ENCODE results near the gene CEP250. TPM values are rescaled to one million over a fixed set of nuclear protein-coding genes. Genes with fewer than 3 reads are reported as not detected.

The CEP250 gene, protein sequence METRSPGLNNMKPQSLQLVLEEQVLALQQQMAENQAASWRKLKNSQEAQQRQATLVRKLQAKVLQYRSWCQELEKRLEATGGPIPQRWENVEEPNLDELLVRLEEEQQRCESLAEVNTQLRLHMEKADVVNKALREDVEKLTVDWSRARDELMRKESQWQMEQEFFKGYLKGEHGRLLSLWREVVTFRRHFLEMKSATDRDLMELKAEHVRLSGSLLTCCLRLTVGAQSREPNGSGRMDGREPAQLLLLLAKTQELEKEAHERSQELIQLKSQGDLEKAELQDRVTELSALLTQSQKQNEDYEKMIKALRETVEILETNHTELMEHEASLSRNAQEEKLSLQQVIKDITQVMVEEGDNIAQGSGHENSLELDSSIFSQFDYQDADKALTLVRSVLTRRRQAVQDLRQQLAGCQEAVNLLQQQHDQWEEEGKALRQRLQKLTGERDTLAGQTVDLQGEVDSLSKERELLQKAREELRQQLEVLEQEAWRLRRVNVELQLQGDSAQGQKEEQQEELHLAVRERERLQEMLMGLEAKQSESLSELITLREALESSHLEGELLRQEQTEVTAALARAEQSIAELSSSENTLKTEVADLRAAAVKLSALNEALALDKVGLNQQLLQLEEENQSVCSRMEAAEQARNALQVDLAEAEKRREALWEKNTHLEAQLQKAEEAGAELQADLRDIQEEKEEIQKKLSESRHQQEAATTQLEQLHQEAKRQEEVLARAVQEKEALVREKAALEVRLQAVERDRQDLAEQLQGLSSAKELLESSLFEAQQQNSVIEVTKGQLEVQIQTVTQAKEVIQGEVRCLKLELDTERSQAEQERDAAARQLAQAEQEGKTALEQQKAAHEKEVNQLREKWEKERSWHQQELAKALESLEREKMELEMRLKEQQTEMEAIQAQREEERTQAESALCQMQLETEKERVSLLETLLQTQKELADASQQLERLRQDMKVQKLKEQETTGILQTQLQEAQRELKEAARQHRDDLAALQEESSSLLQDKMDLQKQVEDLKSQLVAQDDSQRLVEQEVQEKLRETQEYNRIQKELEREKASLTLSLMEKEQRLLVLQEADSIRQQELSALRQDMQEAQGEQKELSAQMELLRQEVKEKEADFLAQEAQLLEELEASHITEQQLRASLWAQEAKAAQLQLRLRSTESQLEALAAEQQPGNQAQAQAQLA (N-terminal part only)
- 17.7 TPM for total RNA-seq
- long read RNA-seq, partial matches to known transcripts: 10 of 18 reads
- long read RNA-seq, other reads (novel, unspliced or antisense): 8 of 18 reads

DNA sequence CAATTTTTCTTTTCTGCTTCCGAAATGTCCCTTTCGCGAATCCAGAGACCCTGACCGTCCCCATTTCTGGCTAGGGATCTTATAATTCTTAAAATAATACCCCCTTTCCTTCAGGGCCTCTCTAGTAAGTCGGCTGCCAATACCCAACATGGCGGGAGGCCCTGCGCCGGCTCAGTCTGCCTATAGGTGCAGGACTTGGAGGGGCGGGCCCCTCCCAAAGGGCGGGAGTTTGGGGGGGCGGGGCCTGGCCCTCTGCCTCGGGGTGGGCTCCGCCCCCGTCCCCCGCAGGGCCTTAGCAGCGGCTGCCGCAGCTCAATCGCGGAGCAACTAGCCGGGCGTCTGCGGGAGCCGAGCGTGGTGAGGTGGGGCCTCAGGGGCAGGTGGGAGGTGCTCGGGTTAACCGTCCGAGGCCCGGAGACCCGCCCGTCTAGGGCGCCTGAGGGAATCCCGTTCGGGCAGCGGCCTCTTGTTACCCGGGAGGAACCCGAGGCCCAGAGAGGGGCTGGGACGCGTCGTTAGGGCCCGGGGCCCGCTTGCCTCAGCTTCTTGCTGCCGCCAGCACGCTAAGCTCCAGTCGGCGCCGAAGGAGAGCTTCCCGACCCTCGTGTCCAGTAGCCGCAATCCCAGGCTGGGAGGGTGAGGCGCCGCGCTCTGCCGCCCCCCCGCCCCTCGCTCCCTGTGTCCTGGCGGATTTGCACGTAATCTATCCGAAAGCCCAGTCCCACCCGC is at the start of gene CEP250:
CEP250 (plus strand) TSS at position 718 of the 729 bp plus-strand sequence. CDS start 6,770 bp downstream, outside the sequence.
- intact Hi-C loops (cut with micrococcal nuclease): no loop called here
- DNase-seq (peak; percentile 97), ATAC-seq (peak; percentile 99)

DNA sequence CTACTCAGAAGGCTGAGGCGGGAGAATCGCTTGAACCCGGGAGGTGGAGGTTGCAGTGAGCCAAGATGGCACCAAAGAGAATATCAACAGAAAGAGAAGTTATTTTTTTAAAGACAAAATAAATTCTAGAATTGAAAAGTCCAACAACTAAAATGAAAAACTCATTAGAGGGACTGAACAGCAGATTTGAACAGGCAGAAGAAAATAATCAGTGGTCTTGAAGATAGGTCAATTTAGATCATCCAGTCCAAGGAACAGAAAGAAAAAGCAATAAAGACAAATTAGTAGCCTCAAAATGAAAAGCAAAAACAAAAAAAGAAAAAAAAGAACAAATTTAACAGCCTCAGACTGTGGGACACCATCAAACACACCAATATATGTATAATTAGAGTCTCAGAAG is 49.6 kb upstream of the CEP250 start:
- no peak for DNase-seq
- intact Hi-C loops (cut with micrococcal nuclease): no loop called here
- no peak for ATAC-seq

DNA sequence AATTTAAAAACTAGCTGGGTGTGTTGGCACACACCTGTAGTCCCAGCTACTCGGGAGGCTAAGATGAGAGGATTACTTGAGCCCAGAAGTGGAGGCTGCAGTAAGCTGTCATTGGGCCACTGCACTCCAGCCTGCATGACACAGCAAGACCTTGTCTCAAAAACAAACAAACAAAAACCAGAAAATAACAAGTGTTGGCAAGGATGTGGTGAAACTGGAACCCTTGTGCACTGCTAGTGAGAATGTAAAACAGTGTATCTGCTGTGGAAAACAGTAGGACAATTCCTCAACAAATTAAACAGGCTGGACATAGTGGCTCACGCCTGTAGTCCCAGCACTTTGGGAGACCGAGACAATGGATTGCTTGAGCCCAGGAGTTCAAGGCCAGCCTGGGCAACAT is 47.1 kb upstream of the CEP250 start:
- intact Hi-C loops (cut with micrococcal nuclease): no loop called here
- ATAC-seq (no peak), DNase-seq (no peak)

DNA sequence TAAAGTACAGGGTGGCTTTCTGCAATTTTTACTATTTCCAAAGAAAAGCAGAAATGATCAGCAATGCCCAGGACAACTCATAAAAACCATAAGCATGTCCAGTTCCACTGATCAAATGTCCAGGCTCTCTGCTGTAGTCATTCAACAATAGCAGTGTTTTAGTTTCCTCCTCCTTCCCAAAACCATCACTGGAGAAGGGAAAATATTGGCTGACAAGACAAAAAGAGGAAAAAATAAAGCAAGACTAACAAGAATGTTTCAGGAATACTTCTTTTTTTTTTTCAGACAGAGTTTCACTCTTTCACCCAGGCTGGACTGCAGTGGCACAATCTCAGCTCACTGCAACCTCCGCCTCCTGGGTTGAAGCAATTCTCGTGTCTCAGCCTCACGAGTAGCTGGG is 45.9 kb upstream of the CEP250 start:
- no peak for ATAC-seq
- intact Hi-C loops (cut with micrococcal nuclease): no loop called here
- no peak for DNase-seq

DNA sequence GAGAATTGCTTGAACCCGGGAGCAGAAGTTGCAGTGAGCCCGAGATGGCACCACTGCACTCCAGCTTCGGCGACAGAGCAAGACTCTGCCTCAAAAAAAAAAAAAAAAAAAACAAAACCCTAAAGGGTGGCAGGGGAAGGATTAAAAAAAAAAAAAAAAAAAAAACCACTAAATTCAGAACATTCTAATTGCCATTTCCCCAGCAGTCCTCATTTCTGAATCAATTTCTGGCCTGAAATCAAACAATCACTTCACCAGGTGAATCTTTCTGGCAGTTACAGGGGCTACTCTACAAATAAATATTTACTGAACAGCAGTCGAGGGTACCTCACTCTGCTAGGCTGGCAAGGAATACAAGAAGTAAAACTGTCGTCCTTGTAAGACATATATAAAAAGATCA is 44.8 kb upstream of the CEP250 start:
- intact Hi-C loops (cut with micrococcal nuclease): no loop called here
- no peak for ATAC-seq
- no peak for DNase-seq

DNA sequence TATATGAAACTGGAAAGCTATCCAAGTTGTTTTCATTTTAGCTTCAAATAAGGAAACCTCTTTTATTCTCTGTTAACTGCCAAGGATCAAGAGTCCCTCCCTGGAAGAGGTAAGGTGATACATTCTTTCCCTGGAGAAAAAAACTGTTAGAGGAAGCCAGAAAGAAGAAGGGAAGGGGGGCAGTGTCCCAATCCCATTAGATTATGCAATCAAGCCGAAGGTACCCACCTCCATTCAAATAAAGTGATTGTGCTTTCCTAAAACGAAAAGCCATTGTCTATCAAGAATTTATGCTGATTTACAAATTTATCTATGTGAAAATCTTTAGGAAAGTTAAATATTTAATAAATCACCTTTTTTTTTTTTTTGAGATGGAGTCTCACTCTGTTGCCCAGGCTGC is 34.1 kb upstream of the CEP250 start:
- no peak for DNase-seq
- intact Hi-C loops (cut with micrococcal nuclease): no loop called here
- no peak for ATAC-seq

DNA sequence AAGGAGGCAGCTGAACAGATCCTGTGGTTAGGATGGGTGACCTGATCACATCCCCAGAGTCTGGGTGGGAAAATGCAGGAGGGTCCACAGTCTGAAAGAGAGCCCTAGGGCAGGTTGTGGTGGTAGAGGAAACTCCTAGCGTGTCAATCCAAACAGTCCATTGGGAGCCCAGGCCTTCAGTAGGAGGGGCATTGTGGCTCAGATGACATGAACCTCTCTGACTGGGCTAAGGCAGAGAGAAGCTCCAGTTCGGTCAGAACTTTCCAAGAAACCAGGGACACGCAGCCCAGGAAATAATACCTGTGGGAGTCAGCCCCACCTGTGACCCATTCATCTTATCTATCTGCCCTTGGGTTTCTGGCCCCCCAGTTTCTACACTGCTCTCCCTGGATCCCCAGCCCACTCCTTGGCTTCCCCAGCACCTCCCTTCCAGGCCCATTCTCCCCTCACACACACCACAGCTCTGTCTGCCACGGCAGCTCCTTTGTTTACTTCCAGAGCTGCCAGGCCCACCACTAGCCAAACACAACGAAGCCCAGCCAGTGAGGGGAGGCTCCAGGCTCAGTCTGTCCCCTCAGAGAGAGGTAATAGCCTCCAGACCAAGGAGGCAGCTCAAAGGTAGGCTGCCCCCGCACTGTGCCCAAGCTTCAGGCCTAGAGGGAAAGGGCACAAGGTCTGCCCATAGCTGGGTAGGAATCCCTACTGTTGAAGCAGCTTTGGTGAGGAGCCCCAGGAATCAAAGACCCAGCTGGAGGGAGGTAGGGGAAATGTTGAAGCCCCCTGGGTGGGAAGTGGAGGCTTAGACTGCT is 23.6 kb upstream of the CEP250 start:
- intact Hi-C loops (cut with micrococcal nuclease): no loop called here
- ATAC-seq: no peak

DNA sequence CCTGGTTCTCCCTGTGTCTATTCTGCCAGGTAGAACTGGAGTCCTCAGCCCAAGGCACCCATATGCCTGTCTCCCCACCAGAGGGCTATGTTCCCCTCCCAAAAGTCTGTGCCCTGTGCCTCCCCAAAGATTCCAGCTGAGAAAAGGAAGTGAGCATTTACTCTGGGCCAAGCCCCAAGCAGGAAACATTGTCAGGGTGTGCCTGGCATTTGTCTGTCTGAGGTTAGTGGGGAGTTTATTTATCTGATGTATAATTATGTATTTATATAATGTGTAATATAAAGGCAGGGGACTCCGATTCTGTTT is 23.0 kb upstream of the CEP250 start:
- ATAC-seq (no peak), DNase-seq (no peak)
- intact Hi-C loops (cut with micrococcal nuclease): no loop called here

More for the DNA sequence above, 23.6 kb upstream of the CEP250 start:
- no peak for DNase-seq

DNA sequence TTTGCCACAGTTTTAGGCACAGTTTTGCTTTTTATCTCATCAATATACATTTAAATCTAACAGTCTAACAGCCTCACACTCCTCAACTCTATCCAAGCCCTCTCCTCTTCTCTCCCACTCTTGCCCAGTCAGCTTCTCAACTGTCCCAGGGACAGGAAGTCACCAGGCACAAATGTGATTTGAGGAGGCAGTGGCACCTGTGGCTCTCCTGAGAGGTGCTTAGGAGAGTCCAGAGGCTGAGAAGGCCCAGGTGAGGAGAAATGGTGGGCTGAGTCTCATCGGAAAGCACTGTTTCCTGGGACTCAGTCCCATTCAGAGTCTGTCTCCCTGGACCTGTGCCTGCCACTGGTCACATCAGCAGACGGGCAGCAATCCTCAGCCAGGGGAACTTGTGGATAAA is 22.1 kb upstream of the CEP250 start:
- DNase-seq (no peak), ATAC-seq (no peak)
- intact Hi-C loops (cut with micrococcal nuclease): no loop called here

DNA sequence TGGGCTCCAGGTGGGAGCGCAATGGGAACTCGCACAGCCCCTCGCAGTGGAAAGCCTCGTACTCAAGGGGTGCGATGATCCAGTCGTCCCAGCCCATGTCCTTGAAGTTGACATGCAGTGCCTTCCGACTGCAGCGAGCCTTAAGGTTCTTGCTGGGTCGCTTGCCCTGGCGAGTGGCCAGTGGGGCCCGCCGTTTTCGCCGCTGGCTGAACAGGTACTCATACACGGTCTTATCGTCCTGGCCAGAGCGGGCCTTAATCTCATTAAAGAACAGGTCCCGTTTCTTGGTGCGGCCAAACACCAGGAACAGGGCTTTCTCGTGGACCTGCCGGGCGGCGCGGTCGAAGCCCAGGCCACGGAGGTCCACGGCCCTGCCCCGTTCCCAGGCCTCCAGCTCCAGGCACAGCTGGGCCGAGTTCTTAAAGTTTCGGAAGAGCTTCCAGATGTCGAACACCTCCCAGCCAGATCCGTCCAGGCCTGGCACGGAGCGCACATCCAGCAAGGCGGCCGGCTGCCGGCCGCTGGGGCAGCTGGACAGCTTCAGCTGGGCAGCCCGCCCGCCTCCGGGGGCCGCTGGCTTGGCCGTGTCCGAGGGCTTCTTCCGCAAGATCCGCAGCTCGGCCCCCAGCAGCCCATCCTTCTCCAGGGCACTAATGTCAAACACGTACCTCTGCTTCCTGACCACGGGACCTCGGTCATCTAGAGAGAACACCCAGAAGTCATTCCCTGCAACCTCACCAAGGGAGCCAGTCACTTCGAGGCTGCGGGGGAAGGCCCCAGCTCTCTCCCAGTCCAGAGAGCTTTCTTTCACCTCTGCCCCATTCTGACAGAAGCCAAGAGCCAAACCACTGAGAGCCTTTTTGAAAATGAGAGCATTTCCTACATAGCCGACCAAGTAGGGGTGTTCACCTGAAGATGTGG is 21.1 kb upstream of the CEP250 start:
- peak; percentile 71 for ATAC-seq
- peak; percentile 82 for DNase-seq
- intact Hi-C loops (cut with micrococcal nuclease): no loop called here

DNA sequence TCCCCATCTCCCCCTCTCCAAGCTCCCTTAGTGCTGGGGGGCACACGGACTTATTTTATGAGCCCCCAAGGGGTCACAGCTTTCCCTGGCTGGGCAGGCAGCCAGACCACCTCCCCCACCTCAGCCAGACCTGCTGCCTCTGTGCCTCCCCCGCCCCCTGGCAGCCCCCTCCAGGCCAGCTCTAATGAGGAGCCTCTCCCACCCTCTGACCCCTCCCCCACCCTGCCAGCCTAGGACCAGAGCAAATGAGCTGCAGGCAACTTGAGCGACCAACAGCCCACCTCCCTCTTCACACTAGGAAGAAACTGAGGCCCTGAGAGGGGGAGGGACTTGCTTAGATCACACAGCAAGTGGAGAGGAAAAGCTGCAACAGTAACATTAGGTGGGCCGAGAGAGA is 19.2 kb upstream of the CEP250 start:
- ATAC-seq (no peak), DNase-seq (no peak)
- intact Hi-C loops (cut with micrococcal nuclease): no loop called here

DNA sequence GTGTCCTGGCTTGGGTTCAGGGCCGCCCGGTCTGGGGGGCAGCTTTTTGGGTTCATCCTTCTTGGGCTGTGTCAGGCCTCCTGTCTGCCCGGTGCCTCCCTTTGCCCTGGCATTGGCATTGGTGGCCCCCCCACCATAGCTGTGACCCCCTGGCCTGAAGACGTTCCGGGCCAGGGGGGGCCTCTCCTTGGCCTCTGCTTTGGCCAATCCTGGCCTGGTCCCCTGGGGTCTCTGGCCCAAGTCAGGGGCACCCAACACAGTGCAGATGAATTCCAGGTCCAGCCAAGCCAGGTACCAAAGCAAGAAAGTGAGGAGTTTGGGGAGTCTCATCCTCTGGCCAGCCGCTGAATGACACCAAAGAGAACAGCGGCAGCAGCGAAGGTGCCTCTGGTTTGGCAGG is 17.8 kb upstream of the CEP250 start:
- DNase-seq (no peak), ATAC-seq (no peak)
- intact Hi-C loops (cut with micrococcal nuclease): no loop called here

DNA sequence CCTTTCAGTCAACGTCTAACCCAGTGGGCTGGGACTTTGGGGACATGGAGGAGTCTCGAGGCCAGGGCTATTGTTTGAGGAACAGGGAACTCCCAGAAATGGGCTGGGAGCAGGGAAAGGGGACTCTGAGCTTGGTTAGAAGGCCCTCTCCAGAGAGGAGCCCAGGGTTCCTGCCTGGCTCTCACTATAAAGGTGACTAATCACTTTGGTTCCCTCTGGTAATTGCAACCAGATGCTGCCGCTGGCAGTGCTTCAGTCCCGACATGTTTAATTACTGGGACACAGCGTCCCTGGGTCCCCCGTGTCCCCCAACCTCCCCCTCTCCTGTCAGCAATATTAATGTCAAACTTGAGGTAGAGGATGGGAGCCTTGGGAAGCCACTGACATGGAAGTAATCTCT is 12.4 kb upstream of the CEP250 start:
- intact Hi-C loops (cut with micrococcal nuclease): no loop called here
- no peak for DNase-seq
- no peak for ATAC-seq

DNA sequence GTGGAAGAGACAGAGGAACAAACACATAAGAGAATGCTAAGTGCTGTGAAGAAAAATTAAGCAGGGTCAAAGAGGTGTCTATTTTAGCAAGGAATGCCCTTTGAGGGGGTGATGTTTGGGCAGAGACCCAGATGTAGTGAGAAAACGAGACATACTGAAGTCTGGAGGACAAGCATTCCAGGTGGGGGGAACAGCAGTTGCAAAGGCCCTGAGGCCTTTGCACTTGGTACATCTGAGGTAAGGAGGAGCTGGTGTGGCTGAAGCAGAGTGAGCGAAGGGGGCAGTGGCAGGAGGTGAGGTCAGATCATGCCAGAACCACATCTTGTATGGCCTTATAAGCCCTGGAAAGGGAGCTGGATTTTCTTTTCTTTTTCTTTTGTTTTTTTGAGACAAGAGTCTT is 11.2 kb upstream of the CEP250 start:
- DNase-seq (no peak), ATAC-seq (no peak)
- intact Hi-C loops (cut with micrococcal nuclease): no loop called here

DNA sequence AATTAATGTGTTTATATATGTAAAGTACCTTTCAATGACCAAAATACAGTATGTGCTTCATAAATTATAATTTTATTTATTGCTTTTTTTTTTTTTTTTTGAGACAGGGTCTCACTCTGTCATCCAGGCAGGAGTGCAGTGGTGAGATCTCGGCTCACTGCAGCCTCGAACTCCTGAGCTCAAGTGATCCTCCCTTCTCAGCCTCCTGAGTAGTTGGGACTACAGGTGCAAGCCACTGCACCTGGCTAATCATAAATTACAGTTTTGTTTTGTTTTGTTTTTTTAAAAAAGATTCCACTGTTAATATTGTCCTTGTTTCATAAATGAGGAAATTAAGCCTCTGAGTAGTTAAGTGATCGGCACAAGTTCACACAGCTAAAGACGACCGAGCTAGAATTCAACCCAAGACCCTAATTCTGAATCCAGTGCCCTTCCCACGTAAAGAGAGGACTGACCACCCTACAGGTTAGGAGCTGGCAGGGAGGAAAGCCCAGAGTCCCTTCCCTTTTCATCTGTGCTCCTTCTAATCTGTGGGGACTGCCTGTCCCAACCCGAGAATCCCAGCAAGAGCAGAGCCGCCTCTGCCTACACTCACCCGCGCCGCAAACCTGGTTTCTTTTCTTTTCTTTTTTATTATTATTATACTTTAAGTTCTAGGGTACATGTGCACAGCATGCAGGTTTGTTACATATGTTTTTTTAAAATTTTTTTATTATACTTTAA is 8.9 kb upstream of the CEP250 start:
- no peak for DNase-seq
- peak; percentile 28 for ATAC-seq
- intact Hi-C loops (cut with micrococcal nuclease): no loop called here

DNA sequence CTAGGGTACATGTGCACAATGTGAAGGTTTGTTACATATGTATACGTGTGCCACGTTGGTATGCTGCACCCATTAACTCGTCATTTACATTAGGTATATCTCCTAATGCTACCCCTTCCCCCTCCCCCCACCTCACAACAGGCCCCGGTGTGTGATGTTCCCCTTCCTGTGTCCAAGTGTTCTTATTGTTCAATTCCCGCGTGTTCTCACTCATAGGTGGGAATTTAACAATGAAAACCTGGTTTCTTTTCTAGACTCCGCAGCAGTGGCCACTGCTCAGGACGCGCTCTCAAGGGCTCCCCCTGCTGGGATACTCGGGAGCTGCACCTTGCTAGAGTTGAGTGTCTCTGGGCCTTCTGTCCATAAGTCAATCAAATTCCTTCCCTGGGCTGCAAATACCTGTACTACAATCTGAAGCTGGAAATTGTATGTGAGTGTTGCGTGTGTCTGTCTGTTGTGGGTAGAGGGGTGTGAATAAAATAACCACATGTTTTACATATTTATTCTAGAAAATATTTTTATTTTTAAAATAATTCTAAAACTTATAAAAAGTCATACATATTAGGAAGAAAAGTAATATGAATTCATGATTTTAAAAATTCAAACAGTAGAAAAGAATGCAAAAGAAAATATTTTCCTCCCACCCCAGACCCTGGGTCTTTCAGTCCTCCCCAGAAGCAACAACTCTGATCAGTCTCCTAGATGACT is 8.2 kb upstream of the CEP250 start:
- peak; percentile 91 for DNase-seq
- intact Hi-C loops (cut with micrococcal nuclease): no loop called here
- peak; percentile 89 for ATAC-seq
